HepG2 (cell line): ENCODE results near the gene CLIC4. TPM values are rescaled to one million over a fixed set of nuclear protein-coding genes. Genes with fewer than 3 reads are reported as not detected.

Experiments used
- ATAC-seq: fragments of 200-7000 bp; cut with Tn5 transposase; 3 replicates; pipeline ENCODE4 v1.9.1; 2020; ENCODE audit warnings: mild to moderate bottlenecking, moderate library complexity
- BruUV-seq: library from RNA; stranded (reverse); fragments of 400-500 nt; replicated peaks from 2 replicates; lab custom pipeline; 2021; lab: Mats Ljungman, UMichigan
- CTCF ChIA-PET: fragments of 300-600 bp; formaldehyde crosslinking; extraction: SDS; loops from one replicate; lab custom pipeline; 2021; ENCODE audit warnings: low total read pairs, inconsistent platforms, low intra/inter-chr PET ratio; lab: Yijun Ruan, JAX
- POLR2A ChIA-PET: fragments of 350-600 bp; sonication (Branson Sonifier 250); formaldehyde crosslinking; loops from one replicate; lab custom pipeline; 2020; ENCODE audit warnings: antibody characterized with exemption, inconsistent platforms; lab: Yijun Ruan, JAX
- DNase-seq: peaks from one replicate; pipeline ENCODE4 v3.0.0-alpha.2; 2015; ENCODE audit warnings: low spot score
- FAIRE-seq: peaks from 3 replicates; lab custom pipeline; 2011; peaks lifted over from hg19 to GRCh38; lab: Jason Lieb, UNC
- H2AFZ ChIP-seq: one replicate; pipeline ENCODE4 v1.6.1; 2011; ENCODE audit warnings: low read length, inconsistent platforms
- H3K27ac ChIP-seq: fragments of 300-600 bp; 3 replicates; pipeline ENCODE4 v1.8.0; 2011; ENCODE audit warnings: mixed run types, mild to moderate bottlenecking, mixed read lengths, low read length, inconsistent platforms; ENCODE audit not compliant: insufficient read depth; ENCODE audit errors: extremely low read length
- H3K27me3 ChIP-seq, 2 experiments: fragments of 200-600 bp in 1 of 2; 2 replicates in 1 of 2; 3 replicates in 1 of 2; pipeline versions ENCODE4 v1.6.0 to v1.8.0; 2011; ENCODE audit warnings: low read length in 2 of 2, mild to moderate bottlenecking in 2 of 2, moderate library complexity in 2 of 2, inconsistent platforms in 1 of 2; ENCODE audit not compliant: insufficient read depth in 2 of 2, control insufficient read depth in 1 of 2
- H3K36me3 ChIP-seq, 2 experiments: fragments of 200-600 bp in 1 of 2; replicated peaks in 1 of 2; 2 replicates in 1 of 2; 3 replicates in 1 of 2; pipeline versions ENCODE4 v1.5.1 to v1.8.0; 2011; ENCODE audit warnings: low read length in 2 of 2, inconsistent platforms in 1 of 2; ENCODE audit not compliant: insufficient read depth in 2 of 2, control insufficient read depth in 1 of 2
- H3K4me1 ChIP-seq: 2 replicates; pipeline ENCODE4 v1.5.1; 2012; ENCODE audit warnings: low read length, inconsistent platforms; ENCODE audit not compliant: insufficient read depth
- H3K4me2 ChIP-seq: 2 replicates; pipeline ENCODE4 v1.6.0; 2011; ENCODE audit warnings: low read depth, low read length, inconsistent platforms
- H3K4me3 ChIP-seq, 3 experiments: fragments of 200-600 bp in 1 of 3; sonication (generic), shearing (Covaris generic) in 1 of 3; replicated peaks in 1 of 3; 2 replicates each; pipeline ENCODE4 v1.5.1; 2011 to 2016; ENCODE audit warnings: low read length in 3 of 3, inconsistent platforms in 2 of 3, low read depth in 2 of 3, mild to moderate bottlenecking in 2 of 3, control low read depth in 1 of 3, mixed read lengths in 1 of 3; ENCODE audit not compliant: insufficient read depth in 1 of 3
- H3K79me2 ChIP-seq: one replicate; pipeline ENCODE4 v1.6.1; 2011; ENCODE audit warnings: low read length, inconsistent platforms; ENCODE audit not compliant: insufficient read depth
- H3K9ac ChIP-seq: 2 replicates; pipeline ENCODE4 v1.6.0; 2011; ENCODE audit warnings: mild to moderate bottlenecking, low read depth, low read length, inconsistent platforms; ENCODE audit not compliant: insufficient read depth
- H3K9me3 ChIP-seq: 2 replicates; pipeline ENCODE4 v1.5.1; 2012; ENCODE audit warnings: mild to moderate bottlenecking, low read length
- H4K20me1 ChIP-seq: 2 replicates; pipeline ENCODE4 v1.6.0; 2011; ENCODE audit warnings: inconsistent platforms, mild to moderate bottlenecking, low read length, moderate library complexity; ENCODE audit not compliant: insufficient read depth
- MTF1 ChIP-seq: sonication (generic); formaldehyde crosslinking; IDR thresholded peaks from 2 replicates; pipeline ENCODE4 v1.5.0; 2020; ENCODE audit warnings: missing genetic modification reagents
- ZBTB38 ChIP-seq: sonication (generic); formaldehyde crosslinking; IDR thresholded peaks from 2 replicates; pipeline ENCODE4 v1.5.1; 2020; ENCODE audit warnings: mild to moderate bottlenecking, missing genetic modification reagents
- ZGPAT ChIP-seq: IDR thresholded peaks from 2 replicates; pipeline ENCODE4 v1.6.1; 2016; ENCODE audit warnings: mild to moderate bottlenecking
- ZNF274 ChIP-seq: sonication (generic); formaldehyde crosslinking; IDR thresholded peaks from 2 replicates; pipeline ENCODE4 v1.5.1; 2020; ENCODE audit warnings: mild to moderate bottlenecking, missing genetic modification reagents
- ZNF574 ChIP-seq: sonication (generic); formaldehyde crosslinking; IDR thresholded peaks from 2 replicates; pipeline ENCODE4 v1.4.0; 2020; ENCODE audit warnings: missing genetic modification reagents
- WGBS: methylation state at CpG from one replicate; pipeline ENCODE4 v1.1.6; 2017; ENCODE audit warnings: low lambda C conversion rate; 5-methylcytosine and 5-hydroxymethylcytosine counted together
- in situ Hi-C: cut with HindIII; loops from 2 replicates; pipeline ENCODE4 v1.10.0; 2017; ENCODE audit warnings: low pct_unique_long_range_greater_than_20kb; ENCODE audit not compliant: extremely low pct_ligation_motif_present
- intact Hi-C: fragments of 100-400 bp; cut with micrococcal nuclease; formaldehyde crosslinking; loops from one replicate; pipeline ENCODE4 v1.10.0; 2022; ENCODE audit not compliant: unreplicated experiment
- polyA plus RNA-seq, 8 experiments: library from polyadenylated mRNA; depleted of rRNA in 3 of 8; stranded (reverse) in 7 of 8; unstranded in 1 of 8; fragments of >200 nt; fragmentation: Illumina TruSeq in 4 of 8; extraction: Trizol in 4 of 8; gene quantifications; 2 replicates each; pipeline versions ENCODE4 v1.2.1 to v1.2.3, GENCODE V29; 2011 to 2016; ENCODE audit warnings: low read depth in 4 of 8, missing spikeins in 1 of 8, mixed read lengths in 1 of 8; ENCODE audit not compliant: insufficient read depth in 1 of 8
- total RNA-seq, 5 experiments: library from RNA; depleted of rRNA; stranded (reverse); fragments of >200 nt; fragmentation: Illumina TruSeq; extraction: Trizol; gene quantifications; 2 replicates each; pipeline ENCODE4 v1.2.3, GENCODE V29; 2016; ENCODE audit warnings: low read depth in 1 of 5

CLIC4 gene
- total and polyA plus RNA-seq, 2 of the 13 experiments (the other 11 are each of a cell fraction or from before 2014, with no cell fraction given): 23.3 to 77.4 TPM

GRCh38 chr1:24720152-24720551 is 25.1 kb upstream of the CLIC4 start (continued):
- TF ChIP-seq ZNF574 (CRISPR knock-in tag) (no peak), MTF1 (CRISPR knock-in tag) (no peak), ZGPAT (no peak)

- no peak for DNase-seq
- no TSS peak for BruUV-seq
- 100% methylated on average over 2 of the region's 31 CpGs for WGBS
- Histone ChIP-seq H3K36me3 (no peaks in the 10 kb centered on the region), H3K9me3 (no peaks in the 10 kb centered on the region), H3K9ac (no peak overlapping the region), H3K4me1 (peaks cover 75% of the 10 kb centered on the region), H3K27me3 (no peaks in the 10 kb centered on the region), H2AFZ (no peak overlapping the region), H3K4me3 (no peak overlapping the region), H3K79me2 (no peaks in the 10 kb centered on the region), H3K27ac (no peak overlapping the region), H3K4me2 (no peak overlapping the region), H4K20me1 (no peaks in the 10 kb centered on the region)
- CTCF ChIA-PET: no interaction called here
- intact Hi-C loops (no loop called here), in situ Hi-C loops (no loop called here)
- no peak for FAIRE-seq
- ATAC-seq: no peak
- POLR2A ChIA-PET: interaction anchor here (4.8 kb wide), 1 partner anchor 15 kb away, joined by 84 read pairs; no protein-coding TSS in a partner anchor
- TF ChIP-seq ZNF274: no peak
- peak; percentile 31; the same call in 1 of the 2 replicates for TF ChIP-seq ZBTB38 (CRISPR knock-in tag)
These were observed 23.7 kb upstream of the CLIC4 start for GRCh38 chr1:24721533-24721932.
